Ishikawa (cell line): ENCODE results near the gene SLAMF1.

ENCODE experiments used
- CEBPB ChIP-seq: IDR thresholded peaks from 2 replicates; pipeline ENCODE4 v1.6.1; 2012
- CREB1 ChIP-seq: IDR thresholded peaks from 2 replicates; pipeline ENCODE4 v1.6.1; 2012; ENCODE audit warnings: low read depth
- EGR1 ChIP-seq: IDR thresholded peaks from 2 replicates; pipeline ENCODE4 v1.6.1; 2012
- EP300 ChIP-seq: IDR thresholded peaks from 2 replicates; pipeline ENCODE4 v1.6.1; 2012; ENCODE audit warnings: borderline replicate concordance
- FOXM1 ChIP-seq: IDR thresholded peaks from 2 replicates; pipeline ENCODE4 v1.6.1; 2012; ENCODE audit warnings: low read depth, borderline replicate concordance
- MAX ChIP-seq: IDR thresholded peaks from 2 replicates; pipeline ENCODE4 v1.6.1; 2012
- NFIC ChIP-seq: IDR thresholded peaks from 2 replicates; pipeline ENCODE4 v1.6.1; 2012
- RAD21 ChIP-seq: IDR thresholded peaks from 2 replicates; pipeline ENCODE4 v1.6.1; 2012; ENCODE audit warnings: low read depth
- REST ChIP-seq: IDR thresholded peaks from 2 replicates; pipeline ENCODE4 v1.6.1; 2012; ENCODE audit warnings: low read depth, mild to moderate bottlenecking
- TAF1 ChIP-seq: IDR thresholded peaks from 2 replicates; pipeline ENCODE4 v1.6.1; 2012; ENCODE audit warnings: low read depth, mild to moderate bottlenecking
- TCF12 ChIP-seq: IDR thresholded peaks from 2 replicates; pipeline ENCODE4 v1.6.1; 2012; ENCODE audit warnings: low read depth
- TEAD4 ChIP-seq: IDR thresholded peaks from 2 replicates; pipeline ENCODE4 v1.6.1; 2012
- USF1 ChIP-seq: IDR thresholded peaks from 2 replicates; pipeline ENCODE4 v1.6.1; 2012
- YY1 ChIP-seq: IDR thresholded peaks from 2 replicates; pipeline ENCODE4 v1.6.1; 2012; ENCODE audit warnings: low read depth
- ZBTB7A ChIP-seq: IDR thresholded peaks from 2 replicates; pipeline ENCODE4 v1.6.1; 2012; ENCODE audit warnings: low read depth

The SLAMF1 gene

GRCh38 chr1:160675641-160676410 is 29.0 kb upstream of the SLAMF1 start:
- TF ChIP-seq RAD21 (peak; percentile 68), ZBTB7A (no peak)

- TF ChIP-seq TAF1: no peak
- no peak for TF ChIP-seq MAX
- TF ChIP-seq TEAD4: no peak
- TF ChIP-seq NFIC: no peak
- TF ChIP-seq EGR1: no peak
- TF ChIP-seq USF1: no peak
- TF ChIP-seq FOXM1: no peak
- TF ChIP-seq TCF12: no peak
- TF ChIP-seq YY1: no peak
- TF ChIP-seq CREB1: no peak
- TF ChIP-seq REST: no peak
- no peak for TF ChIP-seq EP300
- no peak for TF ChIP-seq RAD21
- no peak for TF ChIP-seq CEBPB
- TF ChIP-seq ZBTB7A: no peak
Measured at GRCh38 chr1:160674415-160674814, 27.6 kb upstream of the SLAMF1 start.

- no peak for TF ChIP-seq RAD21
- TF ChIP-seq NFIC: no peak
- TF ChIP-seq YY1: no peak
- TF ChIP-seq CEBPB: no peak
- TF ChIP-seq TCF12: no peak
- TF ChIP-seq TEAD4: no peak
- no peak for TF ChIP-seq TAF1
- no peak for TF ChIP-seq ZBTB7A
- no peak for TF ChIP-seq MAX
- no peak for TF ChIP-seq FOXM1
- TF ChIP-seq REST: no peak
- TF ChIP-seq EP300: no peak
Measured at GRCh38 chr1:160672789-160673695, 26.2 kb upstream of the SLAMF1 start.

GRCh38 chr1:160671603-160672517 is 25.0 kb upstream of the SLAMF1 start:
- TF ChIP-seq NFIC: no peak
- TF ChIP-seq EP300: no peak
- no peak for TF ChIP-seq MAX
- TF ChIP-seq TEAD4: no peak
- TF ChIP-seq ZBTB7A: no peak
- TF ChIP-seq YY1: no peak
- no peak for TF ChIP-seq REST
